RPMI7951 (cell line): ENCODE data around the gene SNX18. TPM values are rescaled to one million over a fixed set of nuclear protein-coding genes. Genes with fewer than 3 reads are reported as not detected.

Experiments used
- DNase-seq: peaks from one replicate; pipeline ENCODE4 v3.0.0-alpha.2; 2012; ENCODE audit warnings: low read depth
- total RNA-seq: library from RNA; depleted of rRNA; stranded (reverse); fragments of >200 nt; shearing (Covaris generic); gene quantifications from 2 replicates; pipeline ENCODE4 v1.2.3, GENCODE V29; 2014

Gene SNX18
- total RNA-seq, 1 experiment from 2014 or later: 9.5 TPM

DNA sequence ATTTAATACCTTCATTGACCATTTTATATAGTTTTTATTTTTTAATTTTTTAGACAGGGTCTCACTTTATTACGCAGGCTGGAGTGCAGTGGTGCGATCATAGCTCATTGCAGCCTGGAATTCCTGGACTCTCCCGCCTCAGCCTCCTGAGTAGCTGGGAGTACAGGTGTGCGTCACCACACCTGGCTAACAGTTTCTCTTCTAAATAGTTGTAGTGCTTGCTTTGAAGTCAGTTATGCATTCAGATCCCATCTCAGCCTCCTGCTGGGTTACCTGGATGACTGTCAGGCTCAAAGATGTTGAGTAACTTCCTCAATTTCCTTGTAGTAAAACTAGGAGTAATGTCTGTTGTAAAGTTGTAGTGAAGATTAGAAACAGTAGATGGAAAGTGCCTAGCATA, 21.4 kb downstream of the SNX18 start:
- no peak for DNase-seq

DNA sequence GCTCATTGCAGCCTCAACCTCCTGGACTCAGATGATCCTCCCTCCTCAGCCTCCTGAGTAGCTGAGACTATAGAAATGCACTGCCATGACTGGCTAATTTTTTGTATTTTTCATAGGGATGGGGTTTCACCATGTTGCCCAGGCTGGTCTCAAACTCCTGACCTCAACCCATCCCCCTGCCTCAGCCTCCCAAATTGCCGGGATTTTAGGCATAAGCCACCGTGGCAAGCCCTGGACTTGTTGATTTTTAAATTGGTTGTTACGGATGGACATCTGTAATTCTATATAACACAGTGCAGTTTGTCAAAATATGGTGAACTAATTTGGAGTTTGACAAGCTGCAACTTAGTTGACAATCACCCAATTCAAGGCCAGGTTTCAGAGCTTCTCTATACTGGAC, 22.7 kb downstream of the SNX18 start:
- DNase-seq: no peak

DNA sequence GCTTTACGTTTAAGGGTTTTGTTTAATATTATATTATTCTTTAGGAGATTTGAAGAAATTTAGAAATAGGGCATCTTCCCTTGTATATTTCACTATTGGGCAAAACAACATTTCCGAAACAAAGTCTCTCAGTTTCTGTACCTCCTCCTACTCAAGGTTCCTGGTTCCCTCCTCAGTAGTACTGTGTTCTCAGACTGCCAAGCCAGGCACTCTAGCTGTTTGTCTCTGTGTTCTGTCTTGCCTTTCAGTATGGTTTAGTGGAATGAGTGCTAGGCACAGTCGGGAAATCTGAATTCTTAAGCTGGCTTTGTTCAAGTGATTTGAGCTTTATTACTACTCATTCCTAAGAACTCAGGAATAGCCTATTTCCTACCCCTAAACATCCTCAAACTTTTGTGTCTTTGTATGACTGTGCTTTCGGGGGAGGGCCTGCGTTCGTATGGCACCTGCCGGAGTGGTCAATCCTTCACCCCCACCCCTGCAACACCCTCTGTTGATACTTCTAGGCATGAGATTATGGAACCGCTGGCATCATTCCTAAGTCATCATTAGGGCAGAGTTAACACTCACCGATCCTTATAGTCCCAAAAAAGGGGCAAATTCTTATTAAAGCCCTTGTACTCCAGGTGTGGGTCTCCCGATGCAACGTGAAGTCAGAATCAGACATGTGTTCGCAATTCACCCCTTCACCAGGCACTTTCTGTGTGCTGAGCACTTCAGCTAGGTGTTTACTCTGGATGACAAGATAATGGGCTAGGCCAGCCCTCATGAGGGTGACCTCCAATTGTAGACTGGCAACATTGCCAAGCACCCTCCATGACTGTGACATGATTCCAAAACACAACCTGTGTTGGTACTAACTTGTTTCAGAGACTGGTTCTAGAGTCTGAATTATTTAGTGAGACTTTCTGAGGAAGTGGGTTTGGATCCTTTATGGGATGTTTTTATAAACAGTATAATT, 24.5 kb downstream of the SNX18 start:
- DNase-seq: no peak

GRCh38 chr5:54544044-54544443, 26.5 kb downstream of the SNX18 start:
- no peak for DNase-seq

DNA sequence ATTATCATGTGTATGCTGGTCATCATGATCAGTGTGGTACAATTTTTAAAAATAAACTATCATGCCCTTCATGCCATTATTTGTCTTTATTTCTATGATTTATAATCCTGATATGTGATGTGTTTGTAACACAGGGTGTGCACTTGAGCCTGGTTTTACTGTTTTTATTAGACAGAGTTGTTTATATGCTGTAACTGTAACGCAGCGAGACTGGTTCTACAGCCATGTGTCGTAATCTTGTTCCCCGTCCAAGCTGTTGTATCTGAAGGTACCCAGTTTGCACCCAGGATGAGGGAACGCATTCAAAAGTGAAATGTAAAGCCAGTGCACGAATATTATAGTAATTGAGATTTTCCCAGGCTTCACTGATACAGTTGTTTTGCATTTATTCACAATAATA, 28.2 kb downstream of the SNX18 start:
- DNase-seq: no peak

DNA sequence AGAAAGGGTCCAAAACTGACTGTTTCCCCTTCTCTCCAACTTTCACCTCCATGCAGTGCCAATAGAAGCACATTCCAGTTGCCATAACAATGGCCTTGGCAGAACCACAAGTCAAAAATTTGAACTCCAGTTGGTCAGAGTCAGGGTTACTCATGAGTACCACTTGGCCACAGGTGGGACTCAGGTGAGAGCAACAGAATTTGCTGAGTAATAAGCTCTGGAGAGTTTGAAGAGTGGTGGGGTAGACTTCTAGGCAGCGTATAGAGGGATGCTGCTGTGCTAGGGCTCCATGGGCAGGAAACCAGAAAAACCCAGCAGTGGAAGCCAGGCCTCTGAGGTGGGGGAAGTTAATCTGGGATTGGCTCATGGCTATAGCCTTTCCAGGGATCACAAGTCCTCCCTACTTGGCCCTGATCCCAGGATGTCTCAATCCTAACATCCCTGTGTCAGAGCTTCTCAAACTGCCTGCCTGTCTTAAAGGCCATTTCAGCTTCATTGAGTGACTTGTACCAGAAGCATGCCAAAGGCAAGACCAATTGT, 30.2 kb downstream of the SNX18 start:
- DNase-seq: peak; percentile 67

DNA sequence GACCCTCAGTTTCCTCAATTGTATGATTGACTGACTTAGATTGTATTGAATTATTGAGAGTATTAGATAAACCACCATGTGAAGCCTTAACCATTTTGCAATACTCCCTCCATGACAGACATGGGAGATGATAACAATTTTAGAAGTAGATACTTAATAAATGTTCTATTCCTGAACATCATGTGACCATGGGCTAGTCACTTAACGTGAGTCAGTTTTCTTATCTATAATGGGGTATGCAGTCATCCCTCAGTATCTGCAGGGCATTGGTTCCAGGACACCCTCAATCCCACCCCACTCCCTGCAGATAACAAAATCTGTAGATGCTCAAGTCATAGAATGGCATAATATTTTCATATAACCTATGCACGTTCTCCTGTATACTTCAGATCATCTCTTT, 31.0 kb downstream of the SNX18 start:
- DNase-seq: no peak

- no peak for DNase-seq
These were observed 33.7 kb downstream of the SNX18 start for GRCh38 chr5:54551292-54551691.

- DNase-seq: no peak
These were observed 34.4 kb downstream of the SNX18 start for GRCh38 chr5:54551926-54552325.

DNA sequence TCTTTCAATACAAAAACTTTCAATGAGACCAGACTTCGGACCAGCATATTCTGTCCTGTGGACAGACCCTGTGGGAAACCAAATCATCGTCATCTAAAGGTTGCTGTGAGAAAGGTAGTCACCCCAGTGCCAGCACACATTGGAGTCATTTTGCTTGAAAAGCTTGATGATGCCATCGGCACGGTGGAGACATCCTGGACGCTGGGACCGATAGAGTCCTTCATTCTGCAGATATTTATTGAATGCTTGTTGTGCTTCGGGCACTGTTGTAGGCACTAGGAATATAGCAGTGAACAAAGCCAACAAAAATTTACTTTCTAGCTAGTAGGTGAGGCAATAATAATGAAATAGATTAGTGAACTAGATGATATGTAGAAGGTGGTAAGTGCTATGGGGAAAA, 34.9 kb downstream of the SNX18 start:
- no peak for DNase-seq

GRCh38 chr5:54553659-54554207, 36.2 kb downstream of the SNX18 start:
- no peak for DNase-seq

DNA sequence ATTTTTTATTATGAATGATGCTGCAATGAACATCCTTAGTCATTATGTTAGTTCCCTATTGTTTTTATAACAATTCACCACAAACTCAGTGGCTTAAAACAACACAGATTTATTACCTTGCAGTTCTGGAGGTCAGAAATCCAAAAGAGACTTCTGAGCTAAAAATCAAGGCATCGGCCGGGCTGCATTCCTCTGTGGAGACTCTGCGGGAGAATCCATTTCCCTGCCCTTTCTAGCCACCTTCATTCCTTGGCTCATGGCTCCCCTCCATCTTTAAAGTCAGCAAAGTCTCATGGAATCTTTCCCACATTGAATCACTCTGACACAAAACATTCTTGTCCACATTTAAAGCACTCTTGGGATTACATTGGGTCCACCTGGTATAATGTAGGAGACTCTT, 38.6 kb downstream of the SNX18 start:
- no peak for DNase-seq

GRCh38 chr5:54558362-54558761, 40.8 kb downstream of the SNX18 start:
- DNase-seq: no peak

DNA sequence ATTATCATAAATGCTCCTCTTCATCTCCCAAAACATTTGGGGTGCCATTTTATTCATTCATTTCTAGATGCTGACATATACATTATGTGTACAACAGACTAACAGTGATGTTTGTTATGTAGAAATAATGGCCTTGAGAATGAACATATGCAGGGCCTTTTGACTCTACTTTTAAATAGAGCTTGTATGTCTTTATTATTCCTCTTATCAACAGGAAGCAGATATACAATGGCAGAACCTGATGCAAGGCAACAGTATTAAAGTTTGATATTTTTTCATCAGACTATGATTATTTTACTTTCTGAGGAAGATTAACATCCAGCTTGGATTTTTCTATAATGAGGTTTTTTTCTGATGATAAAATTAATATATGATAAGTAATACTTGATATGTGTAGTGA, 44.1 kb downstream of the SNX18 start:
- no peak for DNase-seq

GRCh38 chr5:54563083-54563761, 45.7 kb downstream of the SNX18 start:
- no peak for DNase-seq

- no peak for DNase-seq
These were observed 50.4 kb downstream of the SNX18 start for GRCh38 chr5:54567996-54568395.

- DNase-seq: peak; percentile 26
These were observed 53.4 kb downstream of the SNX18 start for GRCh38 chr5:54570916-54571315.

DNA sequence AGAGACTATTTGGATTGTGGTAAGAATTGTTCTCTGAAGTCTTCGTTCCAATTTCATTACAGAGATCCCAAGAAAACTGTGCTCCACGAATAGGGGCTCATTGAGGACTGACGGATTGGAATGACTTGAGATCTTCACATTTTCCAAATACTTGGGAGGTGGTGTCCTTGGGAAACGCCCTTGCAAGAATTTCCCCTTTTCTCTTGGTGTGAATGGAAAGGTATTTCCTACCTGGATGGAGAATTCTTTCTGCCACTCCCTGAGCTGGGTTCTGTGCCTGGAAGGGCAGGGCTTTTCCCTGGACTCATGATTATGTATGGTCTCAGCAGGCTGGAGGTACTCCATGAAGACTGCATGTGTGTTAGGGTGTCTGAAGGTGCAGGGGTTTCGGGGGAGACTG, 53.9 kb downstream of the SNX18 start:
- DNase-seq: no peak

- DNase-seq: no peak
These were observed 56.4 kb downstream of the SNX18 start for GRCh38 chr5:54573812-54574489.

GRCh38 chr5:54577528-54577927, 60.0 kb downstream of the SNX18 start:
- no peak for DNase-seq

DNA sequence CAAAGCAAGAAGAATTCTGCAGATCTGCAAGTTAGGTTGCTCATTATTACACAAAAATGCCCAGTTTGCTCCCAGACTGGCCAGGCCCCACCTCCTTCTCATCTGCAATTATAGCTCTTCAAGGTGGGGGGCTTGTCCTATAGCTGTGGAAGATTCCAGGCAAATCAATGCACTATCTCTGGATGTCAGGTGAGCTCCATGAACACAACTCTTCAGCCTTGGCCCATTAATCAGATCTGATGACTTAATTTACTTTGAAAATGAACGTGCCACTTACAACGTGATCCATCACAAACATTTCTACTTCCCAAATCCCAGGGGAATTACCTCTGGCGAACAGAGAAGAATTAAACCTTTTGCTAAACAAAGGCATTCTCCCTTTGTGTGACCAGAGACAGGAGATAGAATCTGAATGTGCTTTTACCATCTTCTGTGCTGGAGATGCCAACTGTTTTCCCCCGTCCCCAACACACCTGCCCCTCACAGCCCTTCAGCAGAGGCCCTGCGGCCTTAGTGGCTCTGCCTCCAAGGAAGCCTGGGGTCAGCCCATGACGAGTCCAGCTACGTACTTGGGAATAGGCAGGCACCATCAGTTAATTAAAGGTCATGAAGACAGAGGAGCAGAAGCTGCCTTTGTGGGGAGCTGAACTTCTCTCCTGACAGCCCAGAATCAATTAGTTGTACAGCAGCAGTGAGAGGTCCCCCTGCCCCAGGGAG, 60.5 kb downstream of the SNX18 start:
- DNase-seq: no peak
